Erythroblast (primary cell): ENCODE measurements around the gene CT47C1.

Source experiments
- GATA1 ChIP-seq: IDR thresholded peaks from 2 replicates; pipeline ENCODE4 v1.6.1; 2011; ENCODE audit warnings: low read depth, mild to moderate bottlenecking, control low read depth, low read length, moderate library complexity
- POLR2A ChIP-seq: IDR thresholded peaks from 2 replicates; pipeline ENCODE4 v1.6.1; 2011; ENCODE audit warnings: mild to moderate bottlenecking, low read length

- TF ChIP-seq POLR2A, result no peak
- no peak for TF ChIP-seq GATA1
Observed at GRCh38 chrX:119107206-119107605, 34.4 kb downstream of the CT47C1 start.
